ENCODE data around the gene PTPN14. TPM values are rescaled to one million over a fixed set of nuclear protein-coding genes. Genes with fewer than 3 reads are reported as not detected.

Gene PTPN14
- total and polyA plus RNA-seq, 2 of the 4 experiments (the other 2 are of a cell fraction) = 21.5 to 31.7 TPM

GRCh38 chr1:214590696-214591095 lies 39.3 kb upstream of the PTPN14 start:
- Histone ChIP-seq H2BK120ac (ENCODE audit: low read depth, low read length) (no peak overlapping the region), H3K27ac (ENCODE audit: insufficient read depth, low read length) (no peak overlapping the region), H3K4me1 (ENCODE audit: control insufficient read depth, insufficient read depth, low read length) (no peaks in the 10 kb centered on the region), H2AK5ac (ENCODE audit: low read depth, low read length) (no peak overlapping the region), H3K56ac (ENCODE audit: extremely low read depth, insufficient read depth, low read length) (no peak overlapping the region), H3K14ac (replicated peaks; ENCODE audit: low read depth, low read length) (no peak overlapping the region), H2AK9ac (replicated peaks; ENCODE audit: low read depth, low read length, poor library complexity) (no peak overlapping the region), H3K4me3 (ENCODE audit: insufficient read depth, low read depth, low read length) (no peak overlapping the region), H3K18ac (ENCODE audit: low read depth, low read length) (no peak overlapping the region), H2BK5ac (ENCODE audit: low read depth, low read length, poor library complexity, severe bottlenecking) (no peak overlapping the region), H3K9me1 (ENCODE audit: insufficient read depth, low read length) (no peaks in the 10 kb centered on the region), H3K23ac (ENCODE audit: low read depth, low read length) (no peak overlapping the region), H3K79me1 (ENCODE audit: low read depth in 1 of 2, low read length in 2 of 2) (no peaks in the 10 kb centered on the region), H4K5ac (ENCODE audit: low read depth, low read length) (no peak overlapping the region), H3K27me3 (ENCODE audit: control insufficient read depth, insufficient read depth, low read length) (peaks cover 1% of the 10 kb centered on the region), H4K91ac (ENCODE audit: insufficient read depth, low read depth, low read length) (no peak overlapping the region), H4K8ac (ENCODE audit: low read depth in 2 of 2, low read length in 2 of 2) (no peak overlapping the region), H4K20me1 (ENCODE audit: insufficient read depth, low read length) (no peaks in the 10 kb centered on the region), H2AFZ (replicated peaks; ENCODE audit: low read length, poor library complexity) (no peak overlapping the region), H2BK20ac (ENCODE audit: low read depth, low read length) (no peak overlapping the region), H3K4me2 (ENCODE audit: low read depth, low read length) (no peak overlapping the region), H3K4ac (ENCODE audit: low read depth, low read length) (no peak overlapping the region), H3K9ac (ENCODE audit: low read depth, low read length) (no peak overlapping the region), H2BK15ac (ENCODE audit: low read depth, low read length) (no peak overlapping the region), H3K36me3 (ENCODE audit: control insufficient read depth, insufficient read depth, low read length) (no peaks in the 10 kb centered on the region), H3K9me3 (ENCODE audit: control insufficient read depth, insufficient read depth, low read length) (no peaks in the 10 kb centered on the region)
- no peak for DNase-seq
- dilution Hi-C loops (cut with HindIII; ENCODE audit: low sequenced_read_pairs, unreplicated experiment) (no loop called here), in situ Hi-C loops (cut with MboI; ENCODE audit: low sequenced_read_pairs) (no loop called here), intact Hi-C loops (cut with micrococcal nuclease) (no loop called here)
- TF ChIP-seq RFX5 (IDR thresholded peaks at IDR 0.05; ENCODE audit: low read depth, low read length) (no peak), USF2 (IDR thresholded peaks at IDR 0.05; ENCODE audit: low read depth, low read length) (no peak), RCOR1 (IDR thresholded peaks at IDR 0.05; ENCODE audit: insufficient replicate concordance, low read length) (no peak), CHD1 (IDR thresholded peaks at IDR 0.05; ENCODE audit: low read depth, low read length) (no peak), CEBPB (IDR thresholded peaks at IDR 0.05; ENCODE audit: low read depth, low read length) (no peak), ELK1 (IDR thresholded peaks at IDR 0.05; ENCODE audit: borderline replicate concordance, low read depth, low read length) (no peak), NFE2L2 (IDR thresholded peaks at IDR 0.05; ENCODE audit: low read depth, low read length) (no peak), MAZ (IDR thresholded peaks at IDR 0.05; ENCODE audit: borderline replicate concordance, low read depth, low read length) (no peak), MXI1 (IDR thresholded peaks at IDR 0.05; ENCODE audit: borderline replicate concordance, low read depth, low read length) (no peak), BHLHE40 (IDR thresholded peaks at IDR 0.05; ENCODE audit: low read depth, low read length) (no peak), CTCF (conservative IDR thresholded peaks at IDR 0.05; ENCODE audit: low read depth, low read length) (no peak), FOS (IDR thresholded peaks at IDR 0.05; ENCODE audit: low read depth, low read length) (no peak), POLR2A (IDR thresholded peaks at IDR 0.05; ENCODE audit: low read depth, low read length) (no peak), RAD21 (IDR thresholded peaks at IDR 0.05; ENCODE audit: low read length) (no peak), SMC3 (IDR thresholded peaks at IDR 0.05; ENCODE audit: low read depth, low read length) (no peak), MAFK (IDR thresholded peaks at IDR 0.05; ENCODE audit: low read depth, low read length) (no peak)
- POLR2A ChIA-PET (ENCODE audit: unreplicated experiment) = no interaction called here
- CTCF ChIA-PET = no interaction called here
- ATAC-seq (ENCODE audit: low read depth) = no peak
- 100% methylated on average over 1 to 2 of the region's 5 CpGs for WGBS, 2 experiments (ENCODE audit: extremely low coverage in 2 of 2, insufficient read length in 1 of 2)
- BruUV-seq (replicated peaks) = no TSS peak

Measured in IMR-90 (cell line).